DMS53 treated with DMSO at 0.1 percent for 48 hours (cell line): ENCODE results near the gene PROM2.
A peak's percentile ranks its signal among the peaks of the same experiment; 100 is the strongest.

ENCODE experiments used
- DNase-seq: peaks from one replicate; lab custom pipeline; 2025; ENCODE audit not compliant: unreplicated experiment; lab: John Stamatoyannopoulos, UW

Gene PROM2

GRCh38 chr2:95319481-95320343, 45.5 kb downstream of the PROM2 start:
- no peak for DNase-seq

GRCh38 chr2:95320344-95320712, 46.1 kb downstream of the PROM2 start:
- DNase-seq = no peak

GRCh38 chr2:95320986-95321767, 46.9 kb downstream of the PROM2 start:
- DNase-seq = no peak

- peak; percentile 50 for DNase-seq
These were observed 49.3 kb downstream of the PROM2 start for GRCh38 chr2:95323347-95324155.

- no peak for DNase-seq
These were observed 50.8 kb downstream of the PROM2 start for GRCh38 chr2:95325026-95325425.

- no peak for DNase-seq
These were observed 51.6 kb downstream of the PROM2 start for GRCh38 chr2:95325590-95326432.

- no peak for DNase-seq
These were observed 52.3 kb downstream of the PROM2 start for GRCh38 chr2:95326433-95327140.

- DNase-seq = no peak
These were observed 53.6 kb downstream of the PROM2 start for GRCh38 chr2:95327861-95328260.

- no peak for DNase-seq
These were observed 54.3 kb downstream of the PROM2 start for GRCh38 chr2:95328358-95329125.

GRCh38 chr2:95329401-95329800, 55.2 kb downstream of the PROM2 start:
- DNase-seq = no peak

- DNase-seq = no peak
These were observed 55.9 kb downstream of the PROM2 start for GRCh38 chr2:95329891-95330793.

GRCh38 chr2:95330794-95331338, 56.6 kb downstream of the PROM2 start:
- DNase-seq = no peak

GRCh38 chr2:95331606-95332005, 57.4 kb downstream of the PROM2 start:
- no peak for DNase-seq

- DNase-seq = no peak
These were observed 57.8 kb downstream of the PROM2 start for GRCh38 chr2:95332036-95332435.

GRCh38 chr2:95333056-95333455, 58.8 kb downstream of the PROM2 start:
- no peak for DNase-seq

- DNase-seq = no peak
These were observed 59.7 kb downstream of the PROM2 start for GRCh38 chr2:95333888-95334338.

GRCh38 chr2:95334916-95335641, 60.8 kb downstream of the PROM2 start:
- no peak for DNase-seq
